Testis (tissue), 3 donors: ENCODE data around the gene TAS2R39. TPM values are rescaled to one million over a fixed set of nuclear protein-coding genes. Genes with fewer than 3 reads are reported as not detected.

Source experiments
- DNase-seq: peaks from one replicate; pipeline ENCODE4 v3.0.0-alpha.2; 2019
- H3K27ac ChIP-seq, 2 donors: fragments of 200-600 bp; sonication (generic); one replicate each; pipeline ENCODE4 v1.5.1; 2019
- H3K27me3 ChIP-seq: fragments of 200-600 bp; sonication (generic); one replicate; pipeline ENCODE4 v1.5.1; 2019
- H3K36me3 ChIP-seq: fragments of 200-600 bp; sonication (generic); one replicate; pipeline ENCODE4 v1.5.1; 2017; ENCODE audit warnings: low read depth; ENCODE audit errors: missing control alignments
- H3K4me1 ChIP-seq: fragments of 200-600 bp; sonication (generic); one replicate; pipeline ENCODE4 v1.5.1; 2019
- H3K4me3 ChIP-seq, 2 donors: fragments of 200-600 bp; sonication (generic); one replicate each; pipeline ENCODE4 v1.5.1; 2017 to 2019
- H3K9me3 ChIP-seq: fragments of 200-600 bp; sonication (generic); one replicate; pipeline ENCODE4 v1.5.1; 2017
- POLR2A ChIP-seq: fragments of 450-650 bp; IDR thresholded peaks from one replicate; pipeline ENCODE4 v1.6.1; 2017; ENCODE audit warnings: antibody characterized with exemption, mild to moderate bottlenecking, moderate library complexity
- WGBS, 2 donors: methylation state at CpG; one replicate each; pipeline ENCODE4 v1.1.5; 2018; 5-methylcytosine and 5-hydroxymethylcytosine counted together
- intact Hi-C: fragments of 100-400 bp; cut with DNase I; formaldehyde crosslinking; loops from one replicate; pipeline ENCODE4 v1.15.1; 2023; ENCODE audit warnings: low total_unique reads
- polyA plus RNA-seq: library from polyadenylated mRNA; stranded (reverse); fragments of 350-450 nt; fragmentation: Illumina TruSeq; extraction: RNeasy Lipid Tissue Mini Kit (QIAGEN cat#74804); gene quantifications from one replicate; pipeline ENCODE4 v1.2.3, GENCODE V29; 2014; ENCODE audit warnings: low read depth, low replicate concordance; ENCODE audit not compliant: insufficient read depth
- total RNA-seq, 2 donors: library from RNA; depleted of rRNA; stranded (reverse); fragments of >200 nt; gene quantifications; one replicate each; pipeline ENCODE4 v1.2.3, GENCODE V29; 2016
- TF ChIP-seq, protein P1 (sequence below), 3 experiments: fragments of 450-650 bp in 2 of 3; fragments of 200-600 bp in 1 of 3; sonication (generic) in 1 of 3; IDR thresholded peaks; one replicate each; pipeline ENCODE4 v1.5.1; 2016 to 2019; ENCODE audit warnings: antibody characterized with exemption in 3 of 3, mild to moderate bottlenecking in 2 of 3, moderate library complexity in 1 of 3

Gene TAS2R39
- total and polyA plus RNA-seq, 3 donors from 2014 or later: not detected

DNA sequence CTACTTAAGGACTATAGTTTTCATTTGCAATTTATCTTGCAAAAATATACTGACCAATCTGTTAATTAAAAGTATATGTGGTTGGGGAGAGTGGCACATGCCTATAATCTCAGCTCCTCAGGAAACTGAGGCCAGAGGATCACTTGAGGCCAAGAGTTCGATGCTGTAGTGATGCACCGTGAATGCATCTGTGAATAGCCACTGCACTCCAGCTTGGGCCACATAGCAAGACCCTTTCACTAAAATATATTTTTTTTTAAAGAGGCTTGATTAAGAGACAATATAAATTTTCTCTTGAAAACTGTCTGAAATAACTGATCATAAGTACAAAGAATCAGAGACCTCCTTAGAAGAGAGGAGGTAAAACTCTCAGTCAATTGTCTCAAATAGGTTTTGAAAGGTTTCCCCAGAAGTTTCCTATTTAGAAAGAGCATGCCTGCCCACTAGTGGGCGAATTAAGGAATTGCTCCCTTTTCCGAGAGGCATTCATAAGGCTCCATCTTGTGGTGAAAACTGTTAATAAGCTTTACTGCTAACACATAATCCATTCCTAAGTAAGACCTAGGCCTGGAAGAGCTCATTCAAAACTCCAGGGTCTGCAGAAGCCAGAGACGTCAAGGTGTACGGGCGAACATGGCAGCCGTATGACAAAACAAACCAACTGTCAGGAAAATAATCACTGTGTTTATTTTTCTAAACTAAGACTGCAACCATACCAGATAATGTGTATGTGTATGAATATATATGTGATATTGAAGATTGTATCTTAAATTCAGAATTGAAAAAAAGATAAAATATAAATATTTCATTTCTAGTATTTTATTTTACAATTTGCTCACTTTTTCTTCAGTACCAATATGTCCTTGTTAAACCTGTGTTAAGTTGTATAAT, 31.8 kb downstream of the TAS2R39 start:
- intact Hi-C loops: loop anchor here (5.0 to 10.0 kb wide), 2 partner anchors 208 to 360 kb away; partner anchors contain the start of gene EPHB6
- TF ChIP-seq, protein P1, sequence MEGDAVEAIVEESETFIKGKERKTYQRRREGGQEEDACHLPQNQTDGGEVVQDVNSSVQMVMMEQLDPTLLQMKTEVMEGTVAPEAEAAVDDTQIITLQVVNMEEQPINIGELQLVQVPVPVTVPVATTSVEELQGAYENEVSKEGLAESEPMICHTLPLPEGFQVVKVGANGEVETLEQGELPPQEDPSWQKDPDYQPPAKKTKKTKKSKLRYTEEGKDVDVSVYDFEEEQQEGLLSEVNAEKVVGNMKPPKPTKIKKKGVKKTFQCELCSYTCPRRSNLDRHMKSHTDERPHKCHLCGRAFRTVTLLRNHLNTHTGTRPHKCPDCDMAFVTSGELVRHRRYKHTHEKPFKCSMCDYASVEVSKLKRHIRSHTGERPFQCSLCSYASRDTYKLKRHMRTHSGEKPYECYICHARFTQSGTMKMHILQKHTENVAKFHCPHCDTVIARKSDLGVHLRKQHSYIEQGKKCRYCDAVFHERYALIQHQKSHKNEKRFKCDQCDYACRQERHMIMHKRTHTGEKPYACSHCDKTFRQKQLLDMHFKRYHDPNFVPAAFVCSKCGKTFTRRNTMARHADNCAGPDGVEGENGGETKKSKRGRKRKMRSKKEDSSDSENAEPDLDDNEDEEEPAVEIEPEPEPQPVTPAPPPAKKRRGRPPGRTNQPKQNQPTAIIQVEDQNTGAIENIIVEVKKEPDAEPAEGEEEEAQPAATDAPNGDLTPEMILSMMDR (IDR thresholded peaks at IDR 0.05): peak; percentile 98 to 100 (median 99)
- no peak for TF ChIP-seq POLR2A
- Histone ChIP-seq H3K9me3 (no peaks in the 10 kb centered on the region), H3K27me3 (no peaks in the 10 kb centered on the region), H3K4me3 (no peak overlapping the region), H3K36me3 (no peaks in the 10 kb centered on the region), H3K4me1 (no peaks in the 10 kb centered on the region), H3K27ac (no peak overlapping the region)
- DNase-seq: peak; percentile 72
- 22 to 23% methylated on average over 8 of the region's 8 CpGs for WGBS, 2 donors

DNA sequence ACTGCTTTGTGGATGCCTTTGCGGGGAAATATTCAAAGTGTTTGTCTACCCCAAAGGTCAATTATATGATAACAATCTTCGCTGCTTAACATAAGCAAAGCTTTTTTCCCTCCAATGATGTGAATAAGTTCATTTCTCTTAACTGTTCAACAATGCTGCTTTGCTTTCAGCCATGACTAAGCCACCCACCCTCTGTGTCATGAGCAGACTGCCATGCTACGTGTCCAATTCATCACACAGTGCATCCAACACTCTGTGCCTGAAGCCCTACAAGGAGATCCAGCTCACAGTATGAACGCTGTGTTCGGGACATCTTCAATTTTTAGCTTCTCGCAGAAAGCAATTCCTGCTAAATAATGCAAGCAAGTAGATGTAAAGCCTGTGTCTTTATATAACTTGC, 32.9 kb downstream of the TAS2R39 start:
- TF ChIP-seq POLR2A: no peak
- TF ChIP-seq, protein P1 (IDR thresholded peaks at IDR 0.05): no peak
- no peak overlapping the region for H3K27ac ChIP-seq
- no peaks in the 10 kb centered on the region for H3K36me3 ChIP-seq
- intact Hi-C loops: loop anchor here (10.0 kb wide), 1 partner anchor 361 kb away; the partner anchor contains the start of gene EPHB6
- H3K9me3 ChIP-seq: no peaks in the 10 kb centered on the region
- DNase-seq: no peak
- H3K27me3 ChIP-seq: no peaks in the 10 kb centered on the region
- WGBS, 2 donors: 82 to 86% methylated on average over 6 of the region's 6 CpGs
- H3K4me1 ChIP-seq: no peaks in the 10 kb centered on the region
- H3K4me3 ChIP-seq: no peak overlapping the region

DNA sequence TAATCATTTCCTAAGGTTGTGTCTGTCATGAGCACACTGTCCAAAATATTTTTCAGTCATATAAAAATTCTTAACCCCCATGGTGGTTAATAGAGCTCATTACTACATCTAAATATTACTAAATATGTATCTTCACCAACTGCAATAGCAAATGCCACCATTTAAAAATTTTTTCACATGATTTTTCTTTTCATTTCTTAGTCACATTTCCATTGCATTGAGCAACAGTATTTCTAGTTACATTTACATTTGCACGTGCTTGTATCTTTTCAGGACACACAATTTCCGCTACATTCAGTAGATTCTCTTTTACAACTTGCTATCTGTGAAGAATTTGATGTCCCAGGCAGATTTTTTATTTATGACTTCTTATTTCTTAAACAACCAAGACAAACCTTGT, 33.5 kb downstream of the TAS2R39 start:
- H3K4me1 ChIP-seq: no peaks in the 10 kb centered on the region
- intact Hi-C loops: loop anchor here (10.0 kb wide), 1 partner anchor 362 kb away; the partner anchor contains the start of gene EPHB6

DNA sequence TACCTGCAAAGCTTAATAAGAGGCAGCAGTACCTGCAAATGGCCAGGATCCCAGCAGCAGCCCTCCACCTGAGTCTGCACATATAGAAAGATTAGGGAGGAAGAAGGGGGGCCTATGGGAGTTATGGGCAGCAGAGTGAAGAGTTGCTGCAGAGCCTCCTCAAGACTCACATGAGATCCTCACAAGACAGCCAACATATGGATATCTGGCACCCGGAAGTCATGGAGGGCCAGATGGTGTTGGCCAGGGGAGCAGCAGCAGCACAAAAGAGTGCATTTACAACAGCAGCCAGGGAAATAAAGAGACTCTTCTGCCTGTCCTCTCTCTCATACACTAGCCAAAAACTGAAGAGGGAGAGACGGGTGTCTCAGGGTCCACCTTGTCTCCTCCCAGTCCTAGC, 34.6 kb downstream of the TAS2R39 start:
- Histone ChIP-seq H3K4me1 (no peaks in the 10 kb centered on the region), H3K36me3 (no peaks in the 10 kb centered on the region), H3K27ac (no peak overlapping the region), H3K9me3 (no peaks in the 10 kb centered on the region), H3K4me3 (no peak overlapping the region), H3K27me3 (no peaks in the 10 kb centered on the region)
- no peak for TF ChIP-seq POLR2A
- TF ChIP-seq, protein P1 (IDR thresholded peaks at IDR 0.05): no peak
- no peak for DNase-seq
- intact Hi-C loops: loop anchor here (10.0 kb wide), 1 partner anchor 363 kb away; the partner anchor contains the start of gene EPHB6
- 81 to 85% methylated on average over 2 of the region's 2 CpGs for WGBS, 2 donors

More for the DNA sequence above, 33.5 kb downstream of the TAS2R39 start:
- H3K27me3 ChIP-seq: no peaks in the 10 kb centered on the region
- no peak for DNase-seq
- WGBS, 2 donors: 82 to 84% methylated on average over 2 of the region's 2 CpGs
- TF ChIP-seq, protein P1 (IDR thresholded peaks at IDR 0.05): no peak
- no peak for TF ChIP-seq POLR2A
- H3K27ac ChIP-seq: no peak overlapping the region
- H3K4me3 ChIP-seq: no peak overlapping the region
- H3K9me3 ChIP-seq: no peaks in the 10 kb centered on the region
- no peaks in the 10 kb centered on the region for H3K36me3 ChIP-seq
